CD8-positive, alpha-beta memory T cell (primary cell): Measurements from ENCODE around the gene AARSD1. TPM values are rescaled to one million over a fixed set of nuclear protein-coding genes. Genes with fewer than 3 reads are reported as not detected.
"Not testable (repeated sequence)": the region's sequence is repeated elsewhere in the genome, so short reads cannot be mapped to it uniquely, and the experiment has no call there.

Experiments used
- CTCF ChIA-PET: fragments of 350-600 bp; sonication (Branson Sonifier 250); formaldehyde crosslinking; loops from one replicate; lab custom pipeline; 2021; ENCODE audit warnings: antibody characterized with exemption; lab: Charles Lee
- POLR2A ChIA-PET: fragments of 350-600 bp; sonication (Branson Sonifier 250); formaldehyde crosslinking; loops from one replicate; lab custom pipeline; 2021; ENCODE audit warnings: antibody characterized with exemption; lab: Charles Lee
- DNase-seq, 5 donors: peaks; one replicate each; pipeline versions ENCODE4 v3.0.0 to v3.0.0-alpha.2; 2020 to 2022; ENCODE audit warnings: mixed read lengths in 1 of 5
- H3K27ac ChIP-seq: one replicate; pipeline ENCODE4 v1.7.0; 2013; ENCODE audit warnings: low read depth, mild to moderate bottlenecking, low read length, moderate library complexity
- H3K27me3 ChIP-seq: 2 replicates; pipeline ENCODE4 v1.7.0; 2013; ENCODE audit warnings: low read length, mild to moderate bottlenecking; ENCODE audit not compliant: insufficient read depth, poor library complexity, severe bottlenecking
- H3K36me3 ChIP-seq: 2 replicates; pipeline ENCODE4 v1.7.0; 2013; ENCODE audit warnings: mild to moderate bottlenecking, low read length, moderate library complexity; ENCODE audit not compliant: insufficient read depth
- H3K4me1 ChIP-seq: 2 replicates; pipeline ENCODE4 v1.7.0; 2013; ENCODE audit warnings: mild to moderate bottlenecking, low read length, moderate library complexity; ENCODE audit not compliant: insufficient read depth
- H3K4me3 ChIP-seq: 2 replicates; pipeline ENCODE4 v1.7.0; 2013; ENCODE audit warnings: mild to moderate bottlenecking, low read length
- H3K9me3 ChIP-seq: 2 replicates; pipeline ENCODE4 v1.7.0; 2013; ENCODE audit warnings: mild to moderate bottlenecking, low read length
- H3K27ac Mint-ChIP-seq, 8 donors: one replicate each; pipeline ENCODE4 v1.8.0; 2020 to 2021; ENCODE audit warnings: mixed read lengths in 8 of 8, mild to moderate bottlenecking in 6 of 8, inconsistent platforms in 3 of 8, moderate library complexity in 3 of 8
- H3K27me3 Mint-ChIP-seq, 2 donors: one replicate each; pipeline ENCODE4 v1.8.0; 2020 to 2021; ENCODE audit warnings: mixed read lengths in 2 of 2, mild to moderate bottlenecking in 1 of 2, moderate library complexity in 1 of 2
- H3K36me3 Mint-ChIP-seq, 3 donors: one replicate each; pipeline ENCODE4 v1.8.0; 2020 to 2021; ENCODE audit warnings: mixed read lengths in 3 of 3, inconsistent platforms in 1 of 3, mild to moderate bottlenecking in 1 of 3
- H3K4me1 Mint-ChIP-seq, 3 donors: one replicate each; pipeline ENCODE4 v1.8.0; 2020 to 2021; ENCODE audit warnings: mixed read lengths in 3 of 3, inconsistent platforms in 1 of 3, mild to moderate bottlenecking in 1 of 3
- H3K4me3 Mint-ChIP-seq, 7 donors: one replicate each; pipeline ENCODE4 v1.8.0; 2020 to 2021; ENCODE audit warnings: mixed read lengths in 7 of 7, mild to moderate bottlenecking in 6 of 7, moderate library complexity in 4 of 7, inconsistent platforms in 2 of 7
- H3K9me3 Mint-ChIP-seq, 5 donors: one replicate each; pipeline ENCODE4 v1.8.0; 2020 to 2022; ENCODE audit warnings: mixed read lengths in 5 of 5, mild to moderate bottlenecking in 3 of 5, moderate library complexity in 2 of 5, inconsistent platforms in 1 of 5
- polyA plus RNA-seq: library from polyadenylated mRNA; unstranded; fragments of 300-500 nt; fragmentation: Illumina TruSeq; gene quantifications from one replicate; pipeline ENCODE4 v1.2.3, GENCODE V29; 2021
- total RNA-seq, 2 experiments: library from RNA; stranded (reverse); gene quantifications; one replicate each; pipeline ENCODE4 v1.2.3, GENCODE V29; 2021

The AARSD1 gene
- total and polyA plus RNA-seq, 3 experiments from 2014 or later, result 39.4 to 102 (median 99.1) TPM

DNA sequence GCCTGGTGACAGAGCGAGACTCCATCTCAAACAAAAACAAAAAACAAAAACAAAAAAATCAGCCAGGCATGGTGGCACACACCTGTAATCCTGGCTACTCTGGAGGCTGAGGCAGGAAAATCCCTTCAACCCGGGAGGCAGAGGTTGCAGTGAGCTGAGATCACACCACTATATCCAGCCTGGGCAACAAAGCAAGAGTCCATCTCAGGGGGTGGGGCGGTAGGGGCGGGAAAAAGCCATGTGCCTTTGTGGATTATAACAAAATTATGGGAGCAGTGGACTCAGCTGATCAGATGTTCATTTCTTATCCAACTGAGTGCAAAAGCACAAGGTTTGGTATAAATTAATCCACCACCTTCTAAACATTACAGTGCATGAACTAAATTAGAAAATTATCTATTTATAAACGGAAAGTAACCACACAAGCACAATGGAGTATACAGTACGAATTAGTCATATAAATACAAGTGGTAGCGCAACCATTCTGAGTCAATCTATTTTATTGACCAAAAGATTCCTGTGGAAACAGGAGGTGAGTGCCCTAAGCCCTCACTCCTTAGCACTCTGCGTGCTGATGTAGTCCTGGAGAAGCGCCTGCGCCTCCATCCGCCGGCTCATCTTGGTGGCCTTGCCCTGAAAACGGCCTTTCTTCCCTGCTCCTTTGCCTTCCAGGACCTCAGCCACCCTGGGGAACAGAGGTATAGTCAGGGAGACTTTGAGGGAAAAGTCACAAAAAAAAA, 14.0 kb downstream of the AARSD1 start:
- Mint-ChIP-seq H3K27me3 (no peaks in the 10 kb centered on the region), H3K36me3 (peaks cover 0 to 62% (median 11%) of the 10 kb centered on the region in 3 donors), H3K27ac (no peak overlapping the region), H3K4me3 (no peak overlapping the region), H3K9me3 (no peaks in the 10 kb centered on the region), H3K4me1 (no peaks in the 10 kb centered on the region)
- Histone ChIP-seq H3K9me3 (no peaks in the 10 kb centered on the region), H3K36me3 (peaks cover 13% of the 10 kb centered on the region), H3K27me3 (no peaks in the 10 kb centered on the region), H3K4me1 (no peaks in the 10 kb centered on the region), H3K27ac (no peak overlapping the region), H3K4me3 (no peak overlapping the region)
- ChIA-PET CTCF (no interaction called here), POLR2A (no interaction called here)
- no peak for DNase-seq

DNA sequence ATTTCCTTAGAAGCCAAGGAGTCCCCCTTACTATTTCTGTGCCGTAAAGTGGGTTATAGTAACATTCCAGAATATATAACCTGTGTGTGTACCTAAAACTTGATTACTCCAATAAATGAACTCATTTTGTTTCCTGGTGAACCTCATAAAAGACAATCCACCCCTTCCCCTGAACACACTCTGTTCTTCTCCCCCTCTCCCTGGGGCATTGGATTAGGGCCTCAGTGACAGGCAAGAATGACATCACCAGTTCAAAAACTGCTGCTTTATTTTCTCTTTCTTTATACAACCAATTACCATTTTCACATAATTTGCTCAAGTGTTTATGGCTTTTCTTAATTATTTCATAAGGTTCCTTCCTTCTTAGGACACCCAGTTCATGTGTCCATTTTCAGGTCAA, 17.4 kb downstream of the AARSD1 start:
- Mint-ChIP-seq H3K27ac (peak overlapping the region in 1 of 8 donors; percentile 55), H3K4me3 (no peak overlapping the region), H3K36me3 (peaks cover 0 to 35% (median 10%) of the 10 kb centered on the region in 3 donors), H3K4me1 (no peaks in the 10 kb centered on the region), H3K9me3 (no peaks in the 10 kb centered on the region), H3K27me3 (peaks cover 0 to under 1% of the 10 kb centered on the region in 2 donors)
- Histone ChIP-seq H3K9me3 (no peaks in the 10 kb centered on the region), H3K4me3 (no peak overlapping the region), H3K27ac (no peak overlapping the region), H3K4me1 (no peaks in the 10 kb centered on the region), H3K36me3 (no peaks in the 10 kb centered on the region), H3K27me3 (no peaks in the 10 kb centered on the region)
- POLR2A ChIA-PET, result no interaction called here
- no peak for DNase-seq
- CTCF ChIA-PET, result no interaction called here

DNA sequence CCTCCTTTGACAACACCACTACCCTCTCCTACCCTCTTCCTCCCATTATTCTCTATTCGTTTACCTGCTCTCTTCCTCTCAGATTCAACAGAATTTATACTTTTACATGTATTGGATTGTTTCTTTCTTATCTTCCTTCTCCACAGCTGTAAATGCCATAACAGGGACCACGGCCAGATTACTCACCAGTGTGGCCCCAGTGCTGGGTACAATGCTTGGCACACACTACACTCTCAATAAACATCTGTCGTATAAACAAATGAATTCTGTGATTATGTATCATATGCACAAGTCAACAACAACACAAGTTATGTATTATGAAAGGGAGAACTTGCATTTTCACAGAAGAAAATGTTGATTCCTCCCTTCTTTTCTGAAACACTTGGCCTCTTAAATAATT, 20.0 kb downstream of the AARSD1 start:
- Mint-ChIP-seq H3K27ac (no peak overlapping the region), H3K4me1 (no peaks in the 10 kb centered on the region), H3K27me3 (peaks cover 0 to 9% of the 10 kb centered on the region in 2 donors), H3K36me3 (peaks cover 0 to 9% (median 5%) of the 10 kb centered on the region in 3 donors), H3K4me3 (no peak overlapping the region), H3K9me3 (no peaks in the 10 kb centered on the region)
- H3K36me3 ChIP-seq, result no peaks in the 10 kb centered on the region
- no peak overlapping the region for H3K4me3 ChIP-seq
- no peaks in the 10 kb centered on the region for H3K9me3 ChIP-seq
- H3K27me3 ChIP-seq, result no peaks in the 10 kb centered on the region
- DNase-seq, result no peak
- CTCF ChIA-PET, result no interaction called here
- no peak overlapping the region for H3K27ac ChIP-seq
- POLR2A ChIA-PET, result no interaction called here
- no peaks in the 10 kb centered on the region for H3K4me1 ChIP-seq

DNA sequence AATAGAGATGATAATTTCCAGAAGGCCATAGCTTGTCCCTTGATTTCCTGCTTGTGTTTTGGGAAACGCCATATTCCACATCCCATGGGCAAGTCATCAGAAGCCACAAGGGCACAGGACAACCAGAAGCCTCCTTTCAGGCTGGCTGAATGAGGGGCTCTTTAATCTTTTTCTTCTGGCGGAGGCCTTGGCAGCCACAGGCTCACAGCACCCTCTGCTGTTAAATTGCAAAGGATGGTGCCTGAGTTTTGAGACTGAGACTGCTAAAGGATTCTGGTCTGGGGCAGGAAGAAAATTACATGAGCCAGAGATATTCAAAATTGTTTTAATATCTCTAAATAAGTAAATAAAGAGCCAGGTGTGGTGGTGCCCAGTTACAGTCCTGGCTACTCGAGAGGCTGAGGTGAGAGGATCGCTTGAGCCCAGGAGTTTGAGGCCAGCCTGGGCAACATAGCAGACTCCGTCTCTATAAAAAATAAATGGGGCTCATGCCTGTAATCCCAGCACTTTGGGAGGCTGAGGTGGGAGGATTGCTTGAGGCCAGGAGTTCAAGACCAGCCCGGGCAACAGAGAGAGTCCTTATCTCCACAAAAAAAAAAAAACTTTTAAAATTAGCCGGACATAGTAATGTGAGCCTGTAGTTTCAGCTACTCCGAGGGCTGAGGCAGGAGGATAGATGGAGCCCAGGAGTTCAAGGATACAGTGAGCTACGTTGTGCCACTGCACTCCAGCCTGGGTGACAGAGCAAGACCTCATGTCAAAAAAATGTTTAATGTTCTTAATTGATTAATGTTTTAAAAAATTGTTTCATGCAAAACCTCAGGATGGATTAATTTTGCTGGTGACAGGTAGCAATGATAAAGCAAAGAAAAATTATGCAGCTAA, 26.3 kb downstream of the AARSD1 start:
- H3K4me1 Mint-ChIP-seq, result no peaks in the 10 kb centered on the region
- H3K27ac ChIP-seq, result no peak overlapping the region
- H3K4me3 Mint-ChIP-seq, result no peak overlapping the region
- H3K9me3 Mint-ChIP-seq, result no peaks in the 10 kb centered on the region
- no peaks in the 10 kb centered on the region for H3K36me3 ChIP-seq
- ChIA-PET POLR2A (no interaction called here), CTCF (no interaction called here)
- no peaks in the 10 kb centered on the region for H3K36me3 Mint-ChIP-seq
- DNase-seq, result peak in 1 of 5 donors; percentile 15
- peak overlapping the region in 1 of 8 donors; percentile 58 for H3K27ac Mint-ChIP-seq
- H3K4me1 ChIP-seq, result no peaks in the 10 kb centered on the region
- H3K4me3 ChIP-seq, result no peak overlapping the region
- H3K9me3 ChIP-seq, result no peaks in the 10 kb centered on the region
- peaks cover 0 to 15% of the 10 kb centered on the region in 2 donors for H3K27me3 Mint-ChIP-seq
- H3K27me3 ChIP-seq, result no peaks in the 10 kb centered on the region

DNA sequence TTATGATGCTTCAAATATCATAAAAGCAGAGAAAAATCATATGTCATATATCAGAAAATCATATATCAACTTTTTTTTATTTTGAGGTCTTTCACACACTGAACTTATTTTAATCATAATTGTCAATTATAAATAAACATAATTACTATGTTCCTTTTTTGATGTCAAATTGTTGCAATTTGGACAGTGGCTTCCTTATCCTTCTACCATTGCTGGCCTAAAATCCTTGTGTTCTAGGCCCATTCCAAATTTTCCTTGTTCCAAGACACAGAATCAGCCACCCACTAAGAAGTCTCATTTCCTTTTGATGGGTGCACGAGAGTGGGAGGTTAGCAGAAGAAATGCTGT, 34.8 kb downstream of the AARSD1 start:
- H3K4me1 Mint-ChIP-seq, result no peaks in the 10 kb centered on the region
- DNase-seq, result no peak
- H3K9me3 Mint-ChIP-seq, result no peaks in the 10 kb centered on the region
- no peak overlapping the region for H3K27ac Mint-ChIP-seq
- peaks cover 1 to 21% of the 10 kb centered on the region in 2 donors for H3K27me3 Mint-ChIP-seq
- Histone ChIP-seq H3K27me3 (no peaks in the 10 kb centered on the region), H3K36me3 (no peaks in the 10 kb centered on the region), H3K27ac (no peak overlapping the region), H3K9me3 (no peaks in the 10 kb centered on the region), H3K4me1 (no peaks in the 10 kb centered on the region), H3K4me3 (no peak overlapping the region)
- H3K4me3 Mint-ChIP-seq, result no peak overlapping the region
- POLR2A ChIA-PET, result no interaction called here
- peaks cover 0 to 1% (median 0%) of the 10 kb centered on the region in 3 donors for H3K36me3 Mint-ChIP-seq
- CTCF ChIA-PET, result no interaction called here

DNA sequence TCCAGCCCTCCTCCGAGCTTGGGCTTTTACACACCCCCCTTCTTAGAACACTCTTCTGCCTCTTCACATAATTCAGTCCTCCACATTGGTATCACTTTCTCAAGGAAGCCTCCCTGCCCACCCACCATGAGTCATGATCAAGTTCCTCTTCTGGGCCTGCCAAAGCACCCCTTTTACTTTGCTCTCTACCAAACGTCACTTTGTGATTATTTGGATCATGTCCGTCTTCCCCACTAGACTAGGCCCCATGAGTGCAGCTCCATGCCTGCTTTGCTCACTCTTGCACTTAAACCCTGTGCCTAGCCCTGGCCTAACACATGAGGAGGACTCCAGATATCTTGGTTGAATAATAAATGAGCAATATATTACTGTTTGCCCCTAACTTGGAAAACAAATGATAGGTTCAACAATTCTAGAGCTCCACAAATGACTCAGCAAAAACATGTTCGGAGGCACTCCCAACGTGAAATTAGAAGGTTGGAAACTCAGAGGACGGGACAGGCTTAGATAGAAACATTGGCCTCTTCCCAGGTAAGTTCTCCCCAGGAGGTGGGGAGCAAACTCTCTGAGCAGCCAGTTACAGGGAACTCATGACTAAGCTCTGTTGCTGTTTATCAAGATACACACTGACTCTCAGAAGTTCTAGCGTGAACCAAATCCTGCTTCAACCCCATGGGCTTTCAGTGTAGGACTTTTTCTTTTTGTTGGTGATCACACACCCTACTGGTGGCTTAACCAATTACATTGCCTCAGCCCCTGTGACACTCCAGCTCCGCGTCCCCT, 35.3 kb downstream of the AARSD1 start:
- no peaks in the 10 kb centered on the region for H3K36me3 ChIP-seq
- DNase-seq, result no peak
- H3K4me1 Mint-ChIP-seq, result no peaks in the 10 kb centered on the region
- H3K9me3 ChIP-seq, result no peaks in the 10 kb centered on the region
- peaks cover 0 to 1% (median 0%) of the 10 kb centered on the region in 3 donors for H3K36me3 Mint-ChIP-seq
- H3K27me3 ChIP-seq, result no peaks in the 10 kb centered on the region
- H3K27ac Mint-ChIP-seq, result peak overlapping the region in 1 of 8 donors; percentile 55
- ChIA-PET CTCF (no interaction called here), POLR2A (no interaction called here)
- no peak overlapping the region for H3K4me3 Mint-ChIP-seq
- peak overlapping the region; percentile 72 for H3K27ac ChIP-seq
- no peaks in the 10 kb centered on the region for H3K9me3 Mint-ChIP-seq
- H3K27me3 Mint-ChIP-seq, result peaks cover 1 to 19% of the 10 kb centered on the region in 2 donors
- no peaks in the 10 kb centered on the region for H3K4me1 ChIP-seq
- H3K4me3 ChIP-seq, result no peak overlapping the region

DNA sequence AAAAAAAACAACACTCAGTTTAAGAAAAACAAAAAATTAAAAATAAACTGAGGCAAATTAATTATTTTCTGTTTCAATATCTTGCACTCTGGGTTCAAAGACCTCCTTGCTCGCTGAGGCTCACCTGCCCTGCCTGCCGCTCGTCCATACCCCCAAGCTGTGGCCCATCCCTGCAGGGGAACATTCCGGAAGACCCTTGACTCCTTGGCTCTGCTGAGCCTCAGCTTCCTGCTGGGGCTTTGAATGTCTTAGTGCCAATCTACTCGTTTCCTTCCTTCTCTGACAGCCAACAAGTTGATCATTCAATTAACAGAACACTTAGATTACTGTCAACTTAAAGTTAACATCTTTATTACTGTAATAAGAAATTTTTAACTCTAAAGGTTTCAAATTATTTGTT, 39.4 kb downstream of the AARSD1 start:
- H3K36me3 ChIP-seq, result no peaks in the 10 kb centered on the region
- H3K27ac ChIP-seq, result no peak overlapping the region
- H3K9me3 Mint-ChIP-seq, result no peaks in the 10 kb centered on the region
- H3K27ac Mint-ChIP-seq, result peak overlapping the region in 1 of 8 donors; percentile 39
- no peaks in the 10 kb centered on the region for H3K9me3 ChIP-seq
- no peak for DNase-seq
- H3K4me3 ChIP-seq, result no peak overlapping the region
- no peaks in the 10 kb centered on the region for H3K4me1 Mint-ChIP-seq
- H3K4me1 ChIP-seq, result no peaks in the 10 kb centered on the region
- no peak overlapping the region for H3K4me3 Mint-ChIP-seq
- peaks cover 0 to 1% (median 0%) of the 10 kb centered on the region in 3 donors for H3K36me3 Mint-ChIP-seq
- no peaks in the 10 kb centered on the region for H3K27me3 ChIP-seq
- ChIA-PET POLR2A (no interaction called here), CTCF (no interaction called here)
- H3K27me3 Mint-ChIP-seq, result peaks cover 8 to 27% of the 10 kb centered on the region in 2 donors

DNA sequence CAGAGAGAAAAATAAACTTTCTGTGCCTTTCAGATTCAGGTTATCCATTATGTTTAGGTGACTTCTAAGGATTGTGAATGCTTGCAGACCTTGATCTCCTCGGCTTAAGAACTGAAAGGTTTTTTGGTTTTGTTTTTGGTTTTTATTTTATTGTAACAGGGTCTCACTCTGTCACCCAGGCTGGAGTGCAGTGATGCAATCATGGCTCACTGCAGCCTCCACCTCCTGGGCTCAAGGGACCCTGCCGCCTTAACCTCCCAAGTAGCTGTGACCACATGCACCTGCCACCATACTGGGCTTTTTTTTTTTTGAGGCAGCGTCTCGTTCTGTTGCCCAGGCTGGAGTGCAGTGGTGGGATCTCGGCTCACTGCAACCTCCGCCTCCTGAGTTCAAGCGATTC, 40.8 kb downstream of the AARSD1 start:
- H3K9me3 Mint-ChIP-seq, H3K4me3 ChIP-seq, H3K4me1 Mint-ChIP-seq, H3K27ac ChIP-seq, CTCF ChIA-PET, DNase-seq, H3K36me3 ChIP-seq, H3K4me3 Mint-ChIP-seq, H3K36me3 Mint-ChIP-seq, POLR2A ChIA-PET, H3K27ac Mint-ChIP-seq, H3K9me3 ChIP-seq, H3K4me1 ChIP-seq, H3K27me3 ChIP-seq: not testable (repeated sequence)
- peaks cover 6 to 33% of the 10 kb centered on the region in 2 donors for H3K27me3 Mint-ChIP-seq
